NCI-H345 treated with DMSO at 0.1 percent for 48 hours (cell line): ENCODE data around the gene POLR3C.

Experiments
- DNase-seq: peaks from one replicate; lab custom pipeline; 2025; ENCODE audit not compliant: unreplicated experiment; lab: John Stamatoyannopoulos, UW

Gene POLR3C

DNA sequence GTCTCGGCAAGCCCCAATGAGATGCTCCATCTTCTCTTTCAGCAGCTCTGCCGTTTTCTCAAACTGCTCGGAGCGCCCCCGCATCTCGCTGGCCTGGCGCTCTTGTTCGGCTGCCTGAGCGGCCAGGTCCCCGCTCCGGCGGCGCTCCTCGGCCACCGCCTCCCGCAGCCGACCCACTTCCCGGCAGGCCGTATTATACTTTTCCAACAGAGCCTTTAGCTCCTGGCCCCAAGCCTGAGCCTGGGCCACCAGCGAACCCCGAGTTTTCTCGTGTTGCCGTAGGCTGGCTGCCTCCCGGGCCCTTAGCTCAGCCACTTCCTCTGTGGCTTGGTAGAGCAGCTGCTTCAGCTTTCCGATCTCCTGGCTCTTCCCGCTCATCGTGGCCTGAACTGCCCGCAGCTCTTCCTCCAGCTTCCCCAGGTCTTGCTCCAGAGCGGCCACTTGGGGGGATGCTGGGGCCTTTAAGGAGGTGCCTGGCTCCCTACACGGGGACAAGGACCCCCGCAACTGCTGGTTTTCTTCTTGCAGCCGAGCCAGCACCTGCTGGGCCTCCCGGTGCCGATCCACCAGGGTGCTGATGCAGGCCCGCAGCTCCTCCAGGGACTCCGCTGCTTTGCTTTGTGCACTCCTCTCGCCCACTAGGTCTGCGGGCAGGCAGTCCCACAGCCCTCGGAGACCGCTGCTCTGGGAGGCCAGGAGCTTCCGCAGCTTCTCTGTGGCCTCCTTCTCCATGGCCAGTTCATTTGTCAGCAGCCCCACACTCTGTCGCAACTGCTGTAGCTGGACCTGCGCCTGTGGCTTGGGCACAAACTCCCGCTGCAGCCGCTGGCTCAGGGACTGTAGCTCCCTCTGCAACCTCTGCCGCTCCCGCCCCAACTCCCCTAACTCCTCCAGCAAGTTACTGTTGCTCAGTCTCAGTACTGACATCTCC, 48.3 kb downstream of the POLR3C start:
- no peak for DNase-seq

GRCh38 chr1:145874646-145875045, 50.6 kb downstream of the POLR3C start:
- DNase-seq: no peak

DNA sequence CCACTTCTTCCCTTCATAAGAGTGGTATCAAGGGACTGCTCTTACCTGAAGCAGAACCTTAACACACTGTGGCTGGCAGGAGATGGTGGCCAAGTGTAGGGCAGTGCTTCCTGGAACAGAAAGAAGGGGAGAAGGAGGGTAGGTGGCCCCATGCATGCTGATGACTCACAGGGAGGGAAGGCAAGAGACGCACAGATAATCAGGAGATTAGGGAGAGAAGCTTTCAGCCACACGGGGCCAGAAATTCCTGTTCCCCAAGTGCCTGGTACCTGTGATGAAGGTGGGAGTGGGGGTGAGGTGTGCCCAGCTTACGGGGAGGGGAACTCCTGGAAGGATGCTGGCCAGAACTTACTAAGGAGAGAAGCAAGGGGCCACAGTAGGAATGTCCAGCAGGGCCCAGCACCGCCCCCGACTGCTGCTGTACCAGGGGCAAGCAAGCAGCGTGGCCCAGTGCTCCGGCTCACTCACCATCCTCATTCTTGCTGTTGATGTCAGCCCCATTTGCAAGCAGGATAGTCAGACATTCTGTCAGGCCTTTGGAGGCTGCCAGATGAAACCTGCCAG, 54.0 kb downstream of the POLR3C start:
- DNase-seq: no peak

- peak; percentile 39 for DNase-seq
Observed at GRCh38 chr1:145878724-145879123, 54.7 kb downstream of the POLR3C start.

GRCh38 chr1:145879775-145880174, 55.8 kb downstream of the POLR3C start:
- DNase-seq: peak; percentile 99

- no peak for DNase-seq
Observed at GRCh38 chr1:145884675-145885074, 60.7 kb downstream of the POLR3C start.

GRCh38 chr1:145885738-145886287, 61.8 kb downstream of the POLR3C start, which contains the start of gene ANKRD35:
Gene ANKRD35, minus strand, starts transcription at chr1:145885866. Its CDS starts 108 bp downstream, at chr1:145885758.
- DNase-seq: peak; percentile 97

DNA sequence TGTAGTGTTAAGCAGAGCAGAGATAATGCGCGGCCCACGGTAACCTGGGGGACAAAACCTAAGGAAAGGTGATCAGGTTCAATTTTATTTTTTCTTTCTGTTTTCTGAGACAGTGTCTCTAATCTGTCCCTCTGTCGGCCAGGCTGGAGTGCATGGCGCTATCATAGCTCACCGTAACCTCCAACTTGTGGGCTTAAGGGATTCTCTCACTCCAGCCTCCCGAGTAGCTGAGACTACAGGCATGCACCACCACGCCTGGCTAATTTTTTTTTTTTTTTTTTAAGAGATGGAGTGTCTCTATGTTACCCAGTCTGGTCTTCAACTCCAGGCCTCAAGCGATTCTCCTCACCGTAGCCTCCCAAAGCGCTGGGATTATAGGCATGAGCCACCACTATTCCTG, 62.4 kb downstream of the POLR3C start:
- DNase-seq: no peak

GRCh38 chr1:145886816-145887215, 62.8 kb downstream of the POLR3C start:
- no peak for DNase-seq

GRCh38 chr1:145887631-145888030, 63.6 kb downstream of the POLR3C start:
- DNase-seq: no peak

- peak; percentile 96 for DNase-seq
Observed at GRCh38 chr1:145889722-145890121, 65.7 kb downstream of the POLR3C start.

GRCh38 chr1:145891143-145891542, 67.1 kb downstream of the POLR3C start:
- DNase-seq: peak; percentile 22

GRCh38 chr1:145891587-145892485, 67.8 kb downstream of the POLR3C start:
- peak; percentile 100 for DNase-seq

GRCh38 chr1:145892486-145893087, 68.6 kb downstream of the POLR3C start:
- DNase-seq: no peak

DNA sequence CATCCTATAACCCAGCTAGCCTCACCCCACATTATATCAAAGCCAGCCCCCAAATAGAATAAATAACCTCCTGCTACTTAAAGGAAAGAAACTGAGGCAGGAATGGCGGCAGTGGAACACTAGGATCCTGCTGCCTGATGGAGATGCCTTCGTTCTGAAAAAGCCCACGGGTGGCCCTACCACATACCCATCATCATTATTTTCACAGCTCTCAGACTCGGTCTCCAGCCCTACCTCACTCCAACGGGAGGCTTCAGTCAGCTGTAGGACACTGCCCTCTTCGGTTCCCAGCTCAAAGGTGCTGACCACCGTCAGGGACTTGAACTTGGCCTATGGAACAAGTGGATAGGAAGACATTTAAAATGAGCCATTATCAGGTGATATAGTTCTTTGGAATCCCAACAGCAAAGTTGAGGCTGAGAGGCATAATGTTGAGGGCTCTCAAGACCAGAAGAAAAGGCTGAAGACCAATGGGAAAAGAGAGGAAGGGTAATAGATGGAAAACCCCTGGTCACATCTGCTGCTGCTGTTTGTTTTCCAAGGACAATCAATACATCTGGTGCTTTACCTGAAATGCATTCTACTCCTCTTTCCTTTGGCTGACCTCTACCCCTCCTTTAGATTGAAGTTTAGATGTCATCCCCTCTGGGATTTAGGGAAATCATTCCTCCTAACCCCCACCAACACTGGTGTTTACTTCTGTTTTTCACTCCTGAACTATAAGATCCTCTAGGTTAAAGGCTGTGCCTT, 69.5 kb downstream of the POLR3C start:
- no peak for DNase-seq
